Neuronal stem cell (in vitro differentiated cells): ENCODE results near the gene HPX.

Experiments
- DNase-seq: peaks from one replicate; pipeline ENCODE4 v3.0.0-alpha.2; 2013; ENCODE audit warnings: low spot score
- H2AFZ ChIP-seq: one replicate; pipeline ENCODE4 v1.6.1; 2013; ENCODE audit warnings: mild to moderate bottlenecking, low read length, inconsistent platforms
- H2AK5ac ChIP-seq: 2 replicates; pipeline ENCODE4 v1.6.1; 2013; ENCODE audit warnings: low read depth, mild to moderate bottlenecking, inconsistent platforms, low read length, moderate library complexity, mixed read lengths
- H2BK120ac ChIP-seq: 2 replicates; pipeline ENCODE4 v1.6.1; 2013; ENCODE audit warnings: low read depth, mild to moderate bottlenecking, inconsistent platforms, low read length, moderate library complexity, mixed read lengths
- H2BK12ac ChIP-seq: one replicate; pipeline ENCODE4 v1.6.1; 2013; ENCODE audit warnings: low read length, inconsistent platforms
- H2BK15ac ChIP-seq: 2 replicates; pipeline ENCODE4 v1.6.1; 2013; ENCODE audit warnings: mild to moderate bottlenecking, low read length, inconsistent platforms, mixed read lengths
- H2BK5ac ChIP-seq: one replicate; pipeline ENCODE4 v1.6.1; 2013; ENCODE audit warnings: inconsistent platforms, mild to moderate bottlenecking, low read length, moderate library complexity
- H3K14ac ChIP-seq: one replicate; pipeline ENCODE4 v1.6.1; 2013; ENCODE audit warnings: low read length, inconsistent platforms
- H3K18ac ChIP-seq: 2 replicates; pipeline ENCODE4 v1.6.1; 2013; ENCODE audit warnings: low read length, inconsistent platforms
- H3K23ac ChIP-seq: 2 replicates; pipeline ENCODE4 v1.6.1; 2013; ENCODE audit warnings: low read depth, mild to moderate bottlenecking, mixed read lengths, low read length, inconsistent platforms; ENCODE audit not compliant: poor library complexity
- H3K27ac ChIP-seq: replicated peaks from 3 replicates; pipeline ENCODE4 v1.5.1; 2013; ENCODE audit warnings: low read length, inconsistent platforms
- H3K27me3 ChIP-seq, 3 experiments: 2 replicates each; pipeline ENCODE4 v1.6.1; 2013; ENCODE audit warnings: low read length in 3 of 3, mild to moderate bottlenecking in 2 of 3, inconsistent platforms in 1 of 3, low read depth in 1 of 3, mixed read lengths in 1 of 3, moderate library complexity in 1 of 3; ENCODE audit not compliant: control insufficient read depth in 3 of 3, insufficient read depth in 3 of 3
- H3K36me3 ChIP-seq, 2 donors: replicated peaks in 1 of 2; 2 replicates each; pipeline ENCODE4 v1.6.1; 2013; ENCODE audit warnings: low read length in 2 of 2; ENCODE audit not compliant: control insufficient read depth in 2 of 2, insufficient read depth in 2 of 2
- H3K4ac ChIP-seq: 2 replicates; pipeline ENCODE4 v1.6.1; 2013; ENCODE audit warnings: inconsistent platforms, mild to moderate bottlenecking, low read length, moderate library complexity
- H3K4me1 ChIP-seq, 2 donors: 1 replicate in 1 of 2; 2 replicates in 1 of 2; pipeline ENCODE4 v1.6.1; 2013; ENCODE audit warnings: low read length in 2 of 2, low read depth in 1 of 2; ENCODE audit not compliant: control insufficient read depth in 2 of 2, insufficient read depth in 1 of 2
- H3K4me2 ChIP-seq: one replicate; pipeline ENCODE4 v1.6.1; 2013; ENCODE audit warnings: mild to moderate bottlenecking, low read length, inconsistent platforms; ENCODE audit not compliant: insufficient read depth, poor library complexity, severe bottlenecking
- H3K4me3 ChIP-seq, 2 donors: 2 replicates each; pipeline ENCODE4 v1.5.1; 2013; ENCODE audit warnings: low read length in 2 of 2, mild to moderate bottlenecking in 2 of 2, inconsistent platforms in 1 of 2, moderate library complexity in 1 of 2
- H3K79me1 ChIP-seq: one replicate; pipeline ENCODE4 v1.6.1; 2013; ENCODE audit warnings: low read depth, mild to moderate bottlenecking, inconsistent platforms, low read length, moderate library complexity
- H3K9ac ChIP-seq: one replicate; pipeline ENCODE4 v1.6.1; 2013; ENCODE audit warnings: mild to moderate bottlenecking, low read depth, low read length, inconsistent platforms; ENCODE audit not compliant: poor library complexity
- H3K9me3 ChIP-seq, 2 donors: replicated peaks in 1 of 2; 2 replicates each; pipeline versions ENCODE3 to v1.6.1; 2013; ENCODE audit warnings: low read length in 2 of 2, mild to moderate bottlenecking in 2 of 2, inconsistent platforms in 1 of 2, low read depth in 1 of 2, mixed read lengths in 1 of 2, moderate library complexity in 1 of 2; ENCODE audit not compliant: control insufficient read depth in 2 of 2, insufficient read depth in 1 of 2
- H4K8ac ChIP-seq: one replicate; pipeline ENCODE4 v1.6.1; 2013; ENCODE audit warnings: low read depth, mild to moderate bottlenecking, inconsistent platforms, low read length, moderate library complexity
- H4K91ac ChIP-seq: one replicate; pipeline ENCODE4 v1.6.1; 2013; ENCODE audit warnings: low read length, low read depth, mild to moderate bottlenecking, inconsistent platforms; ENCODE audit not compliant: poor library complexity
- WGBS, 2 donors: extraction: QIAGEN DNeasy Blood & Tissue Kit; methylation state at CpG; one replicate each; pipeline ENCODE4 v1.1.7; 2013; ENCODE audit warnings: missing lambda C conversion rate in 2 of 2, mixed read lengths in 1 of 2; ENCODE audit not compliant: insufficient read length in 2 of 2, insufficient replicate concordance in 1 of 2; ENCODE audit errors: extremely low coverage in 2 of 2; 5-methylcytosine and 5-hydroxymethylcytosine counted together

HPX gene

GRCh38 chr11:6411594-6412031 is 29.2 kb downstream of the HPX start:
- WGBS, 2 donors = no CpG with 5 or more reads among the region's 10 CpGs
- H3K4me1 ChIP-seq = peaks cover 0 to 5% of the 10 kb centered on the region in 2 donors

GRCh38 chr11:6410695-6411430 is 29.9 kb downstream of the HPX start:
- Histone ChIP-seq H3K4ac (no peak overlapping the region), H3K9me3 (no peaks in the 10 kb centered on the region), H2BK12ac (no peak overlapping the region), H3K27me3 (no peaks in the 10 kb centered on the region), H3K18ac (peak overlapping the region; percentile 15), H2BK120ac (no peak overlapping the region), H4K91ac (no peak overlapping the region), H2BK5ac (no peak overlapping the region), H4K8ac (no peak overlapping the region), H2BK15ac (no peak overlapping the region), H3K23ac (peak overlapping the region; percentile 25), H3K14ac (no peak overlapping the region), H3K4me3 (no peak overlapping the region), H3K79me1 (peaks cover 4% of the 10 kb centered on the region), H3K36me3 (peaks cover 12 to 34% of the 10 kb centered on the region in 2 donors), H2AK5ac (no peak overlapping the region), H3K4me2 (no peak overlapping the region), H3K27ac (no peak overlapping the region), H2AFZ (no peak overlapping the region), H3K9ac (no peak overlapping the region), H3K4me1 (peaks cover 0 to 6% of the 10 kb centered on the region in 2 donors)
- DNase-seq = no peak
- WGBS, 2 donors = no CpG with 5 or more reads among the region's 23 CpGs

More at GRCh38 chr11:6411594-6412031, 29.2 kb downstream of the HPX start:
- Histone ChIP-seq H4K91ac (no peak overlapping the region), H3K4me3 (no peak overlapping the region), H4K8ac (no peak overlapping the region), H2BK5ac (no peak overlapping the region), H2BK15ac (no peak overlapping the region), H3K27ac (no peak overlapping the region), H3K36me3 (peaks cover 12 to 32% of the 10 kb centered on the region in 2 donors), H3K9ac (no peak overlapping the region), H3K79me1 (peaks cover 4% of the 10 kb centered on the region), H3K4me2 (no peak overlapping the region), H2AK5ac (no peak overlapping the region), H3K27me3 (no peaks in the 10 kb centered on the region), H3K23ac (no peak overlapping the region), H3K9me3 (no peaks in the 10 kb centered on the region), H3K14ac (no peak overlapping the region), H2BK12ac (no peak overlapping the region), H2AFZ (no peak overlapping the region), H3K4ac (no peak overlapping the region), H3K18ac (no peak overlapping the region), H2BK120ac (no peak overlapping the region)
- DNase-seq = no peak

GRCh38 chr11:6406370-6406769 is 34.4 kb downstream of the HPX start:
- H3K4me2 ChIP-seq = no peak overlapping the region

GRCh38 chr11:6405846-6406245 is 34.9 kb downstream of the HPX start:
- no peak overlapping the region for H4K91ac ChIP-seq
- no peak overlapping the region for H2BK15ac ChIP-seq
- H3K4ac ChIP-seq = no peak overlapping the region
- H3K27ac ChIP-seq = no peak overlapping the region
- H2BK12ac ChIP-seq = no peak overlapping the region
- no peak overlapping the region for H3K4me2 ChIP-seq
- H3K79me1 ChIP-seq = peaks cover 11% of the 10 kb centered on the region
- H3K9me3 ChIP-seq = no peaks in the 10 kb centered on the region
- H2AK5ac ChIP-seq = no peak overlapping the region
- peaks cover 29 to 58% of the 10 kb centered on the region in 2 donors for H3K36me3 ChIP-seq
- H3K4me1 ChIP-seq = peaks cover 16 to 22% of the 10 kb centered on the region in 2 donors
- H3K23ac ChIP-seq = no peak overlapping the region
- no peak overlapping the region for H2BK120ac ChIP-seq
- no peak overlapping the region for H3K14ac ChIP-seq
- no CpG with 5 or more reads among the region's 6 CpGs for WGBS, 2 donors
- H2AFZ ChIP-seq = no peak overlapping the region
- DNase-seq = no peak
- no peak overlapping the region for H4K8ac ChIP-seq
- no peak overlapping the region for H3K9ac ChIP-seq
- H2BK5ac ChIP-seq = no peak overlapping the region
- H3K27me3 ChIP-seq = no peaks in the 10 kb centered on the region
- H3K18ac ChIP-seq = no peak overlapping the region
- no peak overlapping the region for H3K4me3 ChIP-seq

More at GRCh38 chr11:6406370-6406769, 34.4 kb downstream of the HPX start:
- Histone ChIP-seq H4K91ac (no peak overlapping the region), H3K4me3 (no peak overlapping the region), H2AFZ (no peak overlapping the region), H3K4ac (no peak overlapping the region), H4K8ac (no peak overlapping the region), H3K4me1 (peaks cover 16 to 22% of the 10 kb centered on the region in 2 donors), H3K9ac (no peak overlapping the region), H2AK5ac (no peak overlapping the region), H3K23ac (no peak overlapping the region), H3K79me1 (peaks cover 10% of the 10 kb centered on the region), H3K9me3 (no peaks in the 10 kb centered on the region), H3K27me3 (no peaks in the 10 kb centered on the region), H2BK15ac (no peak overlapping the region), H3K27ac (no peak overlapping the region), H3K14ac (no peak overlapping the region), H2BK120ac (no peak overlapping the region), H2BK12ac (no peak overlapping the region), H3K18ac (no peak overlapping the region), H3K36me3 (peaks cover 26 to 58% of the 10 kb centered on the region in 2 donors), H2BK5ac (no peak overlapping the region)
- WGBS, 2 donors = no CpG with 5 or more reads among the region's 2 CpGs
- no peak for DNase-seq
